Ectodermal cell (in vitro differentiated cells): ENCODE measurements around the gene GPR33.
"Not testable (repeated sequence)": the region's sequence is repeated elsewhere in the genome, so short reads cannot be mapped to it uniquely, and the experiment has no call there.

Experiments
- H3K27ac ChIP-seq: 2 replicates; pipeline ENCODE4 v1.7.0; 2013; ENCODE audit warnings: mild to moderate bottlenecking, low read depth, low read length; ENCODE audit not compliant: insufficient read depth, poor library complexity, severe bottlenecking
- H3K27me3 ChIP-seq: 2 replicates; pipeline ENCODE4 v1.7.0; 2013; ENCODE audit warnings: mild to moderate bottlenecking, low read length; ENCODE audit not compliant: insufficient read depth, control insufficient read depth, poor library complexity, severe bottlenecking
- H3K36me3 ChIP-seq: one replicate; pipeline ENCODE4 v1.7.0; 2013; ENCODE audit warnings: low read length; ENCODE audit not compliant: control insufficient read depth, insufficient read depth
- H3K4me1 ChIP-seq: one replicate; pipeline ENCODE4 v1.7.0; 2013; ENCODE audit warnings: low read length; ENCODE audit not compliant: control insufficient read depth, insufficient read depth
- H3K4me3 ChIP-seq: 2 replicates; pipeline ENCODE4 v1.7.0; 2013; ENCODE audit warnings: low read depth, low read length, control low read depth; ENCODE audit not compliant: insufficient read depth
- H3K9me3 ChIP-seq: 2 replicates; pipeline ENCODE4 v1.7.0; 2013; ENCODE audit warnings: mild to moderate bottlenecking, low read length, moderate library complexity; ENCODE audit not compliant: control insufficient read depth
- WGBS, 2 experiments: methylation state at CpG; one replicate each; pipeline ENCODE4 v1.1.7; 2013; ENCODE audit warnings: missing lambda C conversion rate in 2 of 2; 5-methylcytosine and 5-hydroxymethylcytosine counted together

Gene GPR33

GRCh38 chr14:31441273-31442111 is 46.3 kb downstream of the GPR33 start:
- Histone ChIP-seq H3K4me1 (no peaks in the 10 kb centered on the region), H3K36me3 (no peaks in the 10 kb centered on the region), H3K9me3 (no peaks in the 10 kb centered on the region), H3K27ac (no peak overlapping the region), H3K27me3 (no peaks in the 10 kb centered on the region), H3K4me3 (no peak overlapping the region)
- 88% methylated on average over 7 of the region's 7 CpGs for WGBS, 2 experiments

- H3K27ac ChIP-seq, result no peak overlapping the region
- no peaks in the 10 kb centered on the region for H3K36me3 ChIP-seq
- no peaks in the 10 kb centered on the region for H3K9me3 ChIP-seq
- no peaks in the 10 kb centered on the region for H3K27me3 ChIP-seq
- no peaks in the 10 kb centered on the region for H3K4me1 ChIP-seq
- H3K4me3 ChIP-seq, result no peak overlapping the region
These were observed 47.6 kb downstream of the GPR33 start for GRCh38 chr14:31440280-31440679.

GRCh38 chr14:31439561-31439960 is 48.3 kb downstream of the GPR33 start:
- Histone ChIP-seq H3K4me3 (no peak overlapping the region), H3K4me1 (no peaks in the 10 kb centered on the region), H3K9me3 (no peaks in the 10 kb centered on the region), H3K27me3 (no peaks in the 10 kb centered on the region), H3K27ac (no peak overlapping the region), H3K36me3 (no peaks in the 10 kb centered on the region)
- WGBS, 2 experiments, result 87% methylated on average over 2 of the region's 2 CpGs; no CpG with 5 or more reads in 1 of the 2 experiments

- H3K4me1 ChIP-seq, H3K9me3 ChIP-seq, H3K27me3 ChIP-seq, H3K27ac ChIP-seq, H3K36me3 ChIP-seq, H3K4me3 ChIP-seq: not testable (repeated sequence)
- WGBS, 2 experiments, result 94% methylated on average over 40 to 43 of the region's 45 CpGs
These were observed 50.7 kb downstream of the GPR33 start for GRCh38 chr14:31437045-31437691.

- H3K9me3 ChIP-seq, result no peaks in the 10 kb centered on the region
- no peaks in the 10 kb centered on the region for H3K4me1 ChIP-seq
- no peaks in the 10 kb centered on the region for H3K36me3 ChIP-seq
- H3K4me3 ChIP-seq, result no peak overlapping the region
- no peaks in the 10 kb centered on the region for H3K27me3 ChIP-seq
- H3K27ac ChIP-seq, result no peak overlapping the region
These were observed 52.6 kb downstream of the GPR33 start for GRCh38 chr14:31435276-31435675.
